Esophagus squamous epithelium (tissue), 5 donors: ENCODE measurements around the gene OBSCN. TPM values are rescaled to one million over a fixed set of nuclear protein-coding genes. Genes with fewer than 3 reads are reported as not detected.
"Not testable (repeated sequence)": the region's sequence is repeated elsewhere in the genome, so short reads cannot be mapped to it uniquely, and the experiment has no call there.

Experiments
- DNase-seq: peaks from one replicate; lab custom pipeline; 2025; lab: John Stamatoyannopoulos, UW
- H3K27ac ChIP-seq, 4 donors: fragments of 200-600 bp; sonication (generic); one replicate each; pipeline ENCODE4 v1.5.1; 2016 to 2019; ENCODE audit warnings: mild to moderate bottlenecking in 1 of 4
- H3K27me3 ChIP-seq, 4 donors: fragments of 200-600 bp; sonication (generic); 1 replicate in 3 of 4; 2 replicates in 1 of 4; pipeline versions ENCODE4 v1.5.1 to v1.6.0; 2017 to 2021; ENCODE audit warnings: antibody characterized with exemption in 1 of 4
- H3K36me3 ChIP-seq, 3 donors: fragments of 200-600 bp; sonication (generic); one replicate each; pipeline ENCODE4 v1.5.1; 2016 to 2019
- H3K4me1 ChIP-seq, 3 donors: fragments of 200-600 bp; sonication (generic); one replicate each; pipeline ENCODE4 v1.5.1; 2017 to 2019
- H3K4me3 ChIP-seq, 4 donors: fragments of 200-600 bp; sonication (generic); 1 replicate in 3 of 4; 2 replicates in 1 of 4; pipeline ENCODE4 v1.5.1; 2016 to 2019; ENCODE audit warnings: mild to moderate bottlenecking in 2 of 4, moderate library complexity in 1 of 4
- H3K9me3 ChIP-seq, 3 donors: fragments of 200-600 bp; sonication (generic); one replicate each; pipeline ENCODE4 v1.5.1; 2016 to 2019
- CTCF ChIP-seq, 6 experiments: fragments of 450-650 bp in 4 of 6; fragments of 200-600 bp in 2 of 6; sonication (generic) in 2 of 6; IDR thresholded peaks; one replicate each; pipeline ENCODE4 v1.5.1; 2016 to 2019; ENCODE audit warnings: antibody characterized with exemption in 6 of 6, mild to moderate bottlenecking in 4 of 6, moderate library complexity in 4 of 6
- POLR2A ChIP-seq, 4 donors: fragments of 450-650 bp; IDR thresholded peaks; one replicate each; pipeline ENCODE4 v1.6.1; 2017; ENCODE audit warnings: antibody characterized with exemption in 4 of 4, mild to moderate bottlenecking in 4 of 4, moderate library complexity in 3 of 4
- WGBS, 2 donors: methylation state at CpG; one replicate each; pipeline ENCODE4 v1.1.5; 2018; 5-methylcytosine and 5-hydroxymethylcytosine counted together
- intact Hi-C: fragments of 100-400 bp; cut with DNase I; formaldehyde crosslinking; loops from one replicate; pipeline ENCODE4 v1.15.0; 2022
- total RNA-seq, 4 donors: library from RNA; depleted of rRNA; stranded (reverse); fragments of >200 nt; gene quantifications; one replicate each; pipeline ENCODE4 v1.1.0, GENCODE V29; 2016
- donor health status: DM: yes; HTN: yes; CAD: no.

OBSCN gene
- total RNA-seq, 4 donors from 2014 or later: 4.0 to 53.2 (median 13.8) TPM

GRCh38 chr1:228246216-228246900 is 38.5 kb downstream of the OBSCN start:
- no peak overlapping the region for H3K27ac ChIP-seq
- DNase-seq: no peak
- intact Hi-C loops: no loop called here
- no peak overlapping the region for H3K4me3 ChIP-seq
- H3K4me1 ChIP-seq: no peaks in the 10 kb centered on the region
- peaks cover 0 to 54% (median 42%) of the 10 kb centered on the region in 3 donors for H3K9me3 ChIP-seq
- H3K27me3 ChIP-seq: no peaks in the 10 kb centered on the region
- TF ChIP-seq CTCF (IDR thresholded peaks at IDR 0.05) (no peak), POLR2A (IDR thresholded peaks at IDR 0.05) (no peak)
- peaks cover 0 to 100% (median under 1%) of the 10 kb centered on the region in 3 donors for H3K36me3 ChIP-seq
- 91 to 95% methylated on average over 5 to 7 of the region's 8 CpGs for WGBS, 2 donors

GRCh38 chr1:228249513-228250305 is 41.9 kb downstream of the OBSCN start:
- TF ChIP-seq CTCF (IDR thresholded peaks at IDR 0.05) (no peak), POLR2A (IDR thresholded peaks at IDR 0.05) (no peak)
- Histone ChIP-seq H3K4me3 (no peak overlapping the region), H3K27ac (no peak overlapping the region), H3K36me3 (peaks cover 0 to 89% (median 0%) of the 10 kb centered on the region in 3 donors), H3K9me3 (peaks cover 0 to 21% (median 12%) of the 10 kb centered on the region in 3 donors), H3K4me1 (no peaks in the 10 kb centered on the region), H3K27me3 (no peaks in the 10 kb centered on the region)
- intact Hi-C loops: no loop called here
- 94 to 100% methylated on average over 10 to 20 of the region's 24 CpGs for WGBS, 2 donors
- no peak for DNase-seq

- WGBS, 2 donors: 30 to 60% methylated on average over 1 of the region's 1 CpG
- H3K27ac ChIP-seq, intact Hi-C loops, H3K9me3 ChIP-seq, H3K27me3 ChIP-seq, DNase-seq, H3K4me3 ChIP-seq, H3K4me1 ChIP-seq: not testable (repeated sequence)
- peaks cover 0 to 79% (median 0%) of the 10 kb centered on the region in 3 donors for H3K36me3 ChIP-seq
Measured at GRCh38 chr1:228252476-228252875, 44.6 kb downstream of the OBSCN start.

- Histone ChIP-seq H3K4me3 (no peak overlapping the region), H3K27me3 (no peaks in the 10 kb centered on the region), H3K9me3 (peaks cover 0 to 15% (median 4%) of the 10 kb centered on the region in 3 donors), H3K36me3 (peaks cover 0 to 74% (median 0%) of the 10 kb centered on the region in 3 donors), H3K27ac (no peak overlapping the region), H3K4me1 (no peaks in the 10 kb centered on the region)
- intact Hi-C loops: no loop called here
- TF ChIP-seq POLR2A (IDR thresholded peaks at IDR 0.05) (no peak), CTCF (IDR thresholded peaks at IDR 0.05) (no peak)
- no peak for DNase-seq
- WGBS, 2 donors: 94 to 95% methylated on average over 18 to 20 of the region's 24 CpGs
Measured at GRCh38 chr1:228256626-228257375, 49.0 kb downstream of the OBSCN start.

GRCh38 chr1:228258486-228258885 is 50.6 kb downstream of the OBSCN start:
- Histone ChIP-seq H3K9me3 (peaks cover 0 to 15% (median 11%) of the 10 kb centered on the region in 3 donors), H3K4me1 (no peaks in the 10 kb centered on the region), H3K36me3 (peaks cover 0 to 65% (median 0%) of the 10 kb centered on the region in 3 donors), H3K27me3 (no peaks in the 10 kb centered on the region), H3K27ac (no peak overlapping the region), H3K4me3 (no peak overlapping the region)
- 93 to 97% methylated on average over 1 of the region's 1 CpG for WGBS, 2 donors
- intact Hi-C loops: no loop called here
- DNase-seq: no peak
- TF ChIP-seq POLR2A (IDR thresholded peaks at IDR 0.05): no peak
- no peak for TF ChIP-seq CTCF (IDR thresholded peaks at IDR 0.05)
